Measurements from ENCODE around the gene CCT8.

GRCh38 chr21:29022166-29022565 lies 51.3 kb downstream of the CCT8 start:
- TF ChIP-seq REST (IDR thresholded peaks at IDR 0.05; ENCODE audit: unreplicated experiment) (no peak), CTCF (conservative IDR thresholded peaks at IDR 0.05; ENCODE audit: low read depth in 2 of 2) (no peak), POLR2AphosphoS5 (IDR thresholded peaks at IDR 0.05; ENCODE audit: low read depth) (no peak), JUNB (IDR thresholded peaks at IDR 0.05; ENCODE audit: unreplicated experiment) (no peak), EZH2 (IDR thresholded peaks at IDR 0.05; ENCODE audit: low read depth, unreplicated experiment) (no peak), NANOG (IDR thresholded peaks at IDR 0.05; ENCODE audit: borderline replicate concordance) (no peak), EZH2phosphoT487 (IDR thresholded peaks at IDR 0.05; ENCODE audit: unreplicated experiment) (no peak), ZNF114 (CRISPR knock-in tag; IDR thresholded peaks at IDR 0.05) (no peak), STAT1 (IDR thresholded peaks at IDR 0.05; ENCODE audit: unreplicated experiment) (no peak)
